Mesenchymal stem cell (in vitro differentiated cells and primary cell): ENCODE data around the gene FKBP5.

Experiments used
- DNase-seq: peaks from one replicate; pipeline ENCODE4 v3.0.0-alpha.2; 2013
- H2AFZ ChIP-seq: one replicate; pipeline ENCODE4 v1.6.1; 2013; ENCODE audit warnings: low read depth, mild to moderate bottlenecking, control low read depth, inconsistent platforms, low read length, moderate library complexity
- H2AK5ac ChIP-seq: 2 replicates; pipeline ENCODE4 v1.6.1; 2013; ENCODE audit warnings: low read length, moderate library complexity, mild to moderate bottlenecking, inconsistent platforms; ENCODE audit not compliant: severe bottlenecking
- H2BK120ac ChIP-seq: one replicate; pipeline ENCODE4 v1.6.1; 2013; ENCODE audit warnings: low read depth, mild to moderate bottlenecking, inconsistent platforms, low read length, moderate library complexity
- H2BK12ac ChIP-seq, 2 experiments: one replicate each; pipeline ENCODE4 v1.6.1; 2013; ENCODE audit warnings: inconsistent platforms in 2 of 2, low read length in 2 of 2, mild to moderate bottlenecking in 2 of 2, moderate library complexity in 2 of 2, control low read depth in 1 of 2
- H2BK15ac ChIP-seq: one replicate; pipeline ENCODE4 v1.6.1; 2013; ENCODE audit warnings: mild to moderate bottlenecking, low read depth, inconsistent platforms; ENCODE audit not compliant: poor library complexity, severe bottlenecking
- H2BK5ac ChIP-seq: 2 replicates; pipeline ENCODE4 v1.6.1; 2013; ENCODE audit warnings: low read depth, mild to moderate bottlenecking, low read length, control low read depth, inconsistent platforms; ENCODE audit not compliant: poor library complexity, severe bottlenecking
- H3K14ac ChIP-seq, 2 experiments: one replicate each; pipeline ENCODE4 v1.6.1; 2013; ENCODE audit warnings: inconsistent platforms in 2 of 2, low read length in 2 of 2, control low read depth in 1 of 2, mild to moderate bottlenecking in 1 of 2, moderate library complexity in 1 of 2
- H3K18ac ChIP-seq, 2 experiments: one replicate each; pipeline ENCODE4 v1.6.1; 2013; ENCODE audit warnings: inconsistent platforms in 2 of 2, low read length in 2 of 2, control low read depth in 1 of 2, low read depth in 1 of 2, mild to moderate bottlenecking in 1 of 2
- H3K23ac ChIP-seq, 2 experiments: one replicate each; pipeline ENCODE4 v1.6.1; 2013; ENCODE audit warnings: inconsistent platforms in 2 of 2, low read length in 2 of 2, mild to moderate bottlenecking in 2 of 2, moderate library complexity in 2 of 2, control low read depth in 1 of 2
- H3K27ac ChIP-seq: 2 replicates; pipeline ENCODE4 v1.5.1; 2013; ENCODE audit warnings: mild to moderate bottlenecking, moderate library complexity, low read length, control low read depth, inconsistent platforms; ENCODE audit not compliant: poor library complexity, severe bottlenecking
- H3K27me3 ChIP-seq, 2 experiments: 2 replicates each; pipeline versions ENCODE4 v1.6.1 to v1.7.0; 2013; ENCODE audit warnings: low read length in 2 of 2, mild to moderate bottlenecking in 2 of 2, moderate library complexity in 2 of 2, control low read depth in 1 of 2, inconsistent platforms in 1 of 2; ENCODE audit not compliant: control insufficient read depth in 1 of 2, insufficient read depth in 1 of 2
- H3K36me3 ChIP-seq, 2 experiments: 2 replicates each; pipeline versions ENCODE4 v1.6.1 to v1.7.0; 2013; ENCODE audit warnings: low read length in 2 of 2, control low read depth in 1 of 2, inconsistent platforms in 1 of 2, low read depth in 1 of 2, mild to moderate bottlenecking in 1 of 2; ENCODE audit not compliant: insufficient read depth in 2 of 2, control insufficient read depth in 1 of 2
- H3K4ac ChIP-seq, 2 experiments: one replicate each; pipeline ENCODE4 v1.6.1; 2013; ENCODE audit warnings: inconsistent platforms in 2 of 2, low read length in 2 of 2, mild to moderate bottlenecking in 2 of 2, moderate library complexity in 2 of 2, control low read depth in 1 of 2, low read depth in 1 of 2
- H3K4me1 ChIP-seq: 2 replicates; pipeline ENCODE4 v1.6.1; 2013; ENCODE audit warnings: low read depth, low read length, control low read depth; ENCODE audit not compliant: control insufficient read depth, insufficient read depth
- H3K4me2 ChIP-seq: 2 replicates; pipeline ENCODE4 v1.6.1; 2013; ENCODE audit warnings: low read length, mild to moderate bottlenecking, inconsistent platforms; ENCODE audit not compliant: poor library complexity, severe bottlenecking
- H3K4me3 ChIP-seq, 2 experiments: 2 replicates each; pipeline versions ENCODE4 v1.5.1 to v1.7.0; 2013; ENCODE audit warnings: low read length in 2 of 2, mild to moderate bottlenecking in 2 of 2, control low read depth in 1 of 2, low read depth in 1 of 2; ENCODE audit not compliant: insufficient read depth in 1 of 2
- H3K79me1 ChIP-seq: replicated peaks from 2 replicates; pipeline ENCODE4 v1.6.1; 2013; ENCODE audit warnings: mild to moderate bottlenecking, control low read depth, low read length, inconsistent platforms; ENCODE audit not compliant: poor library complexity, severe bottlenecking
- H3K9ac ChIP-seq: 2 replicates; pipeline ENCODE4 v1.7.0; 2013; ENCODE audit warnings: mild to moderate bottlenecking, low read length, moderate library complexity
- H3K9me3 ChIP-seq: 2 replicates; pipeline ENCODE4 v1.7.0; 2013; ENCODE audit warnings: mild to moderate bottlenecking, low read length; ENCODE audit not compliant: control insufficient read depth
- H4K8ac ChIP-seq: one replicate; pipeline ENCODE4 v1.6.1; 2013; ENCODE audit warnings: inconsistent platforms, mild to moderate bottlenecking, low read length, moderate library complexity
- H4K91ac ChIP-seq: one replicate; pipeline ENCODE4 v1.6.1; 2013; ENCODE audit warnings: mild to moderate bottlenecking, low read length, inconsistent platforms
- WGBS: methylation state at CpG from one replicate; pipeline ENCODE4 v1.1.7; 2013; ENCODE audit warnings: mixed read lengths; 5-methylcytosine and 5-hydroxymethylcytosine counted together

Gene FKBP5

GRCh38 chr6:35725721-35726438 is 37.2 kb upstream of the FKBP5 start:
- Histone ChIP-seq H3K4me2 (no peak overlapping the region), H2BK15ac (peak overlapping the region; percentile 83), H2BK120ac (peak overlapping the region; percentile 88), H3K4me3 (no peak overlapping the region), H2AFZ (no peak overlapping the region), H4K91ac (peak overlapping the region; percentile 100), H3K9me3 (no peaks in the 10 kb centered on the region), H3K9ac (no peak overlapping the region), H3K4me1 (peaks cover 40% of the 10 kb centered on the region), H3K27me3 (peaks cover 0 to 8% of the 10 kb centered on the region in 2 experiments), H3K79me1 (no peaks in the 10 kb centered on the region), H3K14ac (peak overlapping the region in 1 of 2 experiments; percentile 92), H3K4ac (peak overlapping the region; percentile 97 to 99), H2BK12ac (peak overlapping the region; percentile 99), H3K18ac (peak overlapping the region; percentile 93 to 98), H2BK5ac (no peak overlapping the region), H4K8ac (peak overlapping the region; percentile 100), H3K27ac (peak overlapping the region; percentile 17), H2AK5ac (peak overlapping the region; percentile 70), H3K36me3 (no peaks in the 10 kb centered on the region), H3K23ac (peak overlapping the region in 1 of 2 experiments; percentile 51)
- 52% methylated on average over 8 of the region's 11 CpGs for WGBS
- peak; percentile 76 for DNase-seq

- no peak overlapping the region for H3K14ac ChIP-seq
- 64% methylated on average over 4 of the region's 5 CpGs for WGBS
These were observed 36.5 kb upstream of the FKBP5 start for GRCh38 chr6:35725081-35725708.

GRCh38 chr6:35724471-35724870 is 35.8 kb upstream of the FKBP5 start:
- H3K18ac ChIP-seq: peak overlapping the region in 1 of 2 experiments; percentile 25
- no peak overlapping the region for H3K4ac ChIP-seq
- no peaks in the 10 kb centered on the region for H3K79me1 ChIP-seq
- no peaks in the 10 kb centered on the region for H3K36me3 ChIP-seq
- no peak overlapping the region for H3K14ac ChIP-seq
- peaks cover 0 to 8% of the 10 kb centered on the region in 2 experiments for H3K27me3 ChIP-seq
- no peak overlapping the region for H2AK5ac ChIP-seq
- H4K8ac ChIP-seq: no peak overlapping the region
- H2BK120ac ChIP-seq: peak overlapping the region; percentile 35
- H2BK15ac ChIP-seq: no peak overlapping the region
- no peak for DNase-seq
- peak overlapping the region in 1 of 2 experiments; percentile 27 for H2BK12ac ChIP-seq
- H2BK5ac ChIP-seq: no peak overlapping the region
- peaks cover 50% of the 10 kb centered on the region for H3K4me1 ChIP-seq
- no peaks in the 10 kb centered on the region for H3K9me3 ChIP-seq
- H3K4me3 ChIP-seq: no peak overlapping the region
- no peak overlapping the region for H2AFZ ChIP-seq
- H3K4me2 ChIP-seq: no peak overlapping the region
- no peak overlapping the region for H3K27ac ChIP-seq
- H3K23ac ChIP-seq: no peak overlapping the region
- H4K91ac ChIP-seq: no peak overlapping the region
- no peak overlapping the region for H3K9ac ChIP-seq
- WGBS: 79% methylated on average over 1 of the region's 2 CpGs

More at GRCh38 chr6:35725081-35725708, 36.5 kb upstream of the FKBP5 start:
- Histone ChIP-seq H3K79me1 (no peaks in the 10 kb centered on the region), H3K18ac (peak overlapping the region; percentile 93 to 98), H2BK120ac (peak overlapping the region; percentile 88), H3K4ac (peak overlapping the region; percentile 57 to 71), H3K36me3 (no peaks in the 10 kb centered on the region), H3K4me2 (no peak overlapping the region), H4K8ac (peak overlapping the region; percentile 100), H2AK5ac (peak overlapping the region; percentile 25), H2BK12ac (peak overlapping the region; percentile 93 to 99), H2AFZ (no peak overlapping the region), H3K23ac (no peak overlapping the region), H2BK5ac (no peak overlapping the region), H3K4me3 (no peak overlapping the region), H3K9ac (no peak overlapping the region), H3K27me3 (peaks cover 0 to 8% of the 10 kb centered on the region in 2 experiments), H3K27ac (no peak overlapping the region), H3K4me1 (peaks cover 45% of the 10 kb centered on the region), H3K9me3 (no peaks in the 10 kb centered on the region), H4K91ac (peak overlapping the region; percentile 100), H2BK15ac (peak overlapping the region; percentile 73)
- DNase-seq: no peak

GRCh38 chr6:35724059-35724458 is 35.3 kb upstream of the FKBP5 start:
- H3K23ac ChIP-seq: peak overlapping the region in 1 of 2 experiments; percentile 28
- peak overlapping the region in 1 of 2 experiments; percentile 57 for H3K4ac ChIP-seq
- H4K91ac ChIP-seq: peak overlapping the region; percentile 52
- peak overlapping the region; percentile 79 for H2BK15ac ChIP-seq
- no peak overlapping the region for H3K9ac ChIP-seq
- no peak overlapping the region for H3K18ac ChIP-seq
- H2BK12ac ChIP-seq: peak overlapping the region; percentile 60 to 62
- no peaks in the 10 kb centered on the region for H3K36me3 ChIP-seq
- H3K14ac ChIP-seq: no peak overlapping the region
- H3K9me3 ChIP-seq: no peaks in the 10 kb centered on the region
- peaks cover 0 to 8% of the 10 kb centered on the region in 2 experiments for H3K27me3 ChIP-seq
- peaks cover 48% of the 10 kb centered on the region for H3K4me1 ChIP-seq
- H3K79me1 ChIP-seq: no peaks in the 10 kb centered on the region
- 95% methylated on average over 4 of the region's 4 CpGs for WGBS
- peak overlapping the region; percentile 5 for H4K8ac ChIP-seq
- no peak overlapping the region for H2BK5ac ChIP-seq
- H2AK5ac ChIP-seq: no peak overlapping the region
- H2AFZ ChIP-seq: no peak overlapping the region
- H3K4me2 ChIP-seq: no peak overlapping the region
- no peak overlapping the region for H3K27ac ChIP-seq
- H2BK120ac ChIP-seq: no peak overlapping the region
- DNase-seq: no peak
- no peak overlapping the region for H3K4me3 ChIP-seq
